WERI-Rb-1 (cell line): ENCODE measurements around the gene VAV2.

ENCODE experiments used
- DNase-seq: peaks from one replicate; pipeline ENCODE4 v3.0.0-alpha.2; 2020
- H3K27ac ChIP-seq: fragments of 250-450 bp; sonication (Bioruptor Pico); 2 replicates; pipeline ENCODE4 v1.5.1; 2020; ENCODE audit warnings: mild to moderate bottlenecking, moderate library complexity
- H3K27me3 ChIP-seq: fragments of 250-450 bp; sonication (Bioruptor Pico); 2 replicates; pipeline ENCODE4 v1.5.1; 2021; ENCODE audit warnings: mild to moderate bottlenecking, low read depth, moderate library complexity; ENCODE audit not compliant: insufficient read depth, severe bottlenecking
- H3K36me3 ChIP-seq: fragments of 250-450 bp; sonication (Bioruptor Pico); 2 replicates; pipeline ENCODE4 v1.5.1; 2020; ENCODE audit warnings: mild to moderate bottlenecking, moderate library complexity
- H3K4me3 ChIP-seq: 2 replicates; pipeline ENCODE4 v1.5.1; 2011; ENCODE audit warnings: low read depth, mild to moderate bottlenecking, control low read depth, low read length
- H3K9me3 ChIP-seq: fragments of 250-450 bp; sonication (Bioruptor Pico); 2 replicates; pipeline ENCODE4 v1.5.1; 2021; ENCODE audit warnings: mild to moderate bottlenecking, moderate library complexity; ENCODE audit not compliant: severe bottlenecking
- CTCF ChIP-seq: IDR thresholded peaks from 2 replicates; pipeline ENCODE4 v1.5.1; 2011; ENCODE audit warnings: low read depth, mild to moderate bottlenecking, control low read depth, inconsistent platforms, low read length

The VAV2 gene

GRCh38 chr9:133892193-133892920 lies 99.8 kb downstream of the VAV2 start:
- peak overlapping the region; percentile 59 for H3K27ac ChIP-seq
- H3K27me3 ChIP-seq: no peaks in the 10 kb centered on the region
- no peak for DNase-seq
- H3K9me3 ChIP-seq: no peaks in the 10 kb centered on the region
- H3K4me3 ChIP-seq: no peak overlapping the region
- no peak for TF ChIP-seq CTCF
- peaks cover 4% of the 10 kb centered on the region for H3K36me3 ChIP-seq

- no peak for DNase-seq
- H3K9me3 ChIP-seq: no peaks in the 10 kb centered on the region
- no peak overlapping the region for H3K27ac ChIP-seq
- no peak for TF ChIP-seq CTCF
- no peaks in the 10 kb centered on the region for H3K27me3 ChIP-seq
- peaks cover 4% of the 10 kb centered on the region; the same call in 1 of the 2 replicates for H3K36me3 ChIP-seq
- no peak overlapping the region for H3K4me3 ChIP-seq
Measured at GRCh38 chr9:133891741-133892140, 100.4 kb downstream of the VAV2 start.

- Histone ChIP-seq H3K36me3 (peaks cover 4% of the 10 kb centered on the region; the same call in 1 of the 2 replicates), H3K9me3 (no peaks in the 10 kb centered on the region), H3K27ac (peak overlapping the region; percentile 90), H3K27me3 (no peaks in the 10 kb centered on the region), H3K4me3 (no peak overlapping the region)
- no peak for DNase-seq
- TF ChIP-seq CTCF: no peak
Measured at GRCh38 chr9:133890583-133890982, 101.5 kb downstream of the VAV2 start.

- DNase-seq: no peak
- Histone ChIP-seq H3K27ac (peak overlapping the region; percentile 90), H3K9me3 (no peaks in the 10 kb centered on the region), H3K4me3 (no peak overlapping the region), H3K36me3 (peaks cover 4% of the 10 kb centered on the region; the same call in 1 of the 2 replicates), H3K27me3 (no peaks in the 10 kb centered on the region)
- no peak for TF ChIP-seq CTCF
Measured at GRCh38 chr9:133889584-133890301, 102.4 kb downstream of the VAV2 start.

- no peaks in the 10 kb centered on the region for H3K9me3 ChIP-seq
- no peaks in the 10 kb centered on the region for H3K27me3 ChIP-seq
- DNase-seq: no peak
- peaks cover 4% of the 10 kb centered on the region; the same call in 1 of the 2 replicates for H3K36me3 ChIP-seq
- no peak for TF ChIP-seq CTCF
- H3K4me3 ChIP-seq: peak overlapping the region; percentile 7
- peak overlapping the region; percentile 90 for H3K27ac ChIP-seq
Measured at GRCh38 chr9:133888809-133889491, 103.2 kb downstream of the VAV2 start.
